Measurements from ENCODE around the gene MCCC2.
"Not testable (repeated sequence)": the region's sequence is repeated elsewhere in the genome, so short reads cannot be mapped to it uniquely, and the experiment has no call there.

MCCC2 gene

DNA sequence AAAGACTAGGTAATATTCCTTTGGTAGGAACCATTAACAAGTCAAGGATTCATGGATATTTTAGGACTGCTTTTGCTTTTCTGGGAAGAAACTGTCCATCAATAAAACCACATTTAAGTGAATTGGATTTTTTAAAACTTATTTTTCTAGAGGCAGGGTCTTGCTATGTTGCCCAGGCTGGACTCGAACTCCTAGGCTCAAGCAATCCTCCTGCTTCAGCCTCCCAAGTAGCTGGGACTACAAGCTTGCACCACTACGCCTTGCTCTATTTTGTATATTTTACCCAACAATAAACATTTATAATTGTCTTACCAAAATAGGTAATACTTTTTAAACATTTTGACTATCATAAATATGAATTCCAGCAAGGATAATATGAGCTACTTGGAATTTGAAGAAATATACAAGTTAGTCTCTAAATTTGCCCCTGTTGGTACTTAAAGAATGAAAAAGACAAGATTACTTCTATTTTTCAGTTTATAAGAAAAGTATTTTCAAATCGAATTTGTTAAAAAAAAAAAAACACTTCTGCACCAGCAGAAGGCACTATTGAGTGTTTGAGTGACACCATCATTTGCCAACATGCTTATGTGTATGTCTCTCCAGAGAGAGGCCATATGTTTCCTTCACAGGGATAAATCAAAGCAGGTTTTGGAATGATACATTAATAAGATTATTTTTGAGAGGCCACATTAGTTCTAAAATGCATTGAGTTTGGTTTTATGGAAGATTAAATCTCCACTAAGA, 71.9 kb downstream of the MCCC2 start:
- no peak overlapping the region for H3K4me3 ChIP-seq (ENCODE audit: low read depth, low read length)

DNA sequence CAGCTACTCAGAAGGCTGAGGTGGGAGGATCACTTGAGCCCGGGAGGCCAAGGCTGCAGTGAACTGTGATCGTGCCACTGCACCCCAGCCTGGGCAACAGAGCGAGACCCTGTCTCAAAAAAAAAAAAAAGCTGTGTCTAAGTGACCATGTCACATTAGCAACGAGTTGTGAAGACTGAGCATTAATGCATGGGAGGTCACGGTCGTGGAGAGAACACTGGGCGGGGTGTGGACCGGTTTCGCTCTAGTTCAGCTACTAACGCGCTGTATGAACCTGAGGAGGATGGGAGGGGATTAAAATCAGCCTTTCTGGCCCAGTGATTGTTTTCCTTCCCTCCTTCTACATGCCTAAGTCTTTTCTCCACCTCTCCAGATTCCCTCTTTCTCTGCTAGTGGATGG, 75.2 kb downstream of the MCCC2 start:
- no peak overlapping the region for H3K4me3 ChIP-seq (ENCODE audit: low read depth, low read length)

DNA sequence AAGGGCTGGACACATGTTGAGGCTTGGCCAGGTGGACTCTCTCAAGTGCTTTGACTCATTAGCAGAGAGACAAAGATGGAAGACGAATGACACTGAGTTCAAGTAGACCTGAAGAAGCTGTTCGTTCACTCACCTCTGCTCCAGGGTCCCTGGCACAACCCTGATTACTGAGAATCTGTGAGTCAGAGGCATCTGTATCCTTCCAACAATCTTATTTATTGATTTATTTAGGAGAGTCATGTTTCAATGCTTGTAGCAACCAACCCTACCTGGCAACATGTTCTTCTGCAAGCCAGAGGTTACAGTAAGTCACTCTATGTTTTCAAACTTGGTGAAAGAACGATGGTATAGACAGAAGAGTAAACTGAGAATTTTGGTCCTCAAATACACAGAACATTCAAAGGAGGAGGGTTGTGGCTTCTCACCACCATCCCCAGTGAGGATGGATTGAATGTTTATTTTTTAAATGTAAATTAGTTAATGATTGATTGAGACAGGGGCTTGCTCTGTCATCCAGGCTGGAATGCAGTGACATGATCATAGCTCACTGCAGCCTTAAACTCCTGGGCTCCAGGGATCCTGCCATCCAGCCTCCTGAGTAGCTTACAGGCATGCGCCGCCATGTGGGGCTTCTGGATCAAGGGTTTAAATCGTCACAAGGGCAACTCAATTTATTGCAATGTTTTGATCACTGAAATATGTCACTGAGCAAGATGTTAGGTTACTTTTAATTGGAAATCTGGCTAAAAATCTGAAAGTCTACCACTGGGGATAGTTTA, 76.2 kb downstream of the MCCC2 start:
- no peak overlapping the region for H3K4me3 ChIP-seq (ENCODE audit: low read depth, low read length)

DNA sequence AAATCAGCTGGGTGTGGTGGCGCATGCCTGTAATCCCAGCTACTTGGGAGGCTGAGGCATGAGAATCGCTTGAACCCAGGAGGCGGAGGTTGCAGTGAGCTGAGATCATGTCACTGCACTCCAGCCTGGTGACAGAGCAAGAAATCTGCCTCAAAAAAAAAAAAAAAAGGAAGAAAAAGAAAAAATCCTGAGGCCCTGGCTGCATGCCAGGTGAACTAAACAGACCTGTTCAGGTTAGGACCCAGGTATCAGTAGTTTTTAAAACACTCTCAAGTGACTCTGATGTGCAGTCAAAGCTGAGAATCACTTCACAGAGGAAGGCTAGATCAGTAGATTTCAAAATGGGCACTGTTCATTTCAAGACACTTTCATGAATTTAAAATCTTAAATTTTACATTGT, 77.5 kb downstream of the MCCC2 start:
- not testable (repeated sequence) for H3K4me3 ChIP-seq (ENCODE audit: low read depth, low read length)

DNA sequence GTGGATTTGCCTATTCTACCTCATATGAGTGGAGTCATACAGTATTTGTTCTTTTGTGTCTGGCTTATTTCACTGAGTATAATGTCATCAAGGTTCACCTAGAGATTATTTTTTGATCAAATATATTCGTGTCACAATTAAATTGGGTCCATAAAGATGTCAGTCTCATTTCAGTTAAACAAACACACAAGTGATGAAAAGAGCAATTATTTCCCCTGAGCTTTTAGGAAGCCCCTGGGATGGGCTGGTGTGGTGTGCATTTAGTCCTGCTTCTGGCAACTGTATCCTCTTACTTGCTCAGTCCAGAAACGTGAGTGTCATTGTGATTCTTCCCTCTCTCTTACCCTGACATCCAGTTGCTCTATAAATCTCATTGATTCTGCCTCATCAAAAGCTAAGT, 79.2 kb downstream of the MCCC2 start:
- no peak overlapping the region for H3K4me3 ChIP-seq (ENCODE audit: low read depth, low read length)

DNA sequence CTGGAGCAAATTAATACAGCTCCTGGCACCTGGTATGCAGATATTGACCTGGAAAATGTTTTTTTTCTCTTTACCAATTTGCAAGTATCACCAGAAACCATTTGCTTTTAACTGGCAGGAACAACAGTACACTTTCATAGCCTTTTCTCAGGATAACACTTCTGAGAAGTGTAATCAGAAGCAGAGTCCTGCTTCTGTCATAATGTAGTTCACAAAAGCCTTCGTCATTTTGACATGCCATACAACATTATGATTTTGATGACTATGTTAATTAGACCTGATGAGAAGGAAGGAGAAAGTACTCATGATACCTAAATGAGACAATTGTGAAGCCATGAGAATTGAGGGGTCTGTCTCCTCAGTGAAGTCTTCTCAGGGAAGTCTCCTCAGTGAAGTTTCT, 90.8 kb downstream of the MCCC2 start:
- H3K4me3 ChIP-seq (ENCODE audit: low read depth, low read length) = no peak overlapping the region

DNA sequence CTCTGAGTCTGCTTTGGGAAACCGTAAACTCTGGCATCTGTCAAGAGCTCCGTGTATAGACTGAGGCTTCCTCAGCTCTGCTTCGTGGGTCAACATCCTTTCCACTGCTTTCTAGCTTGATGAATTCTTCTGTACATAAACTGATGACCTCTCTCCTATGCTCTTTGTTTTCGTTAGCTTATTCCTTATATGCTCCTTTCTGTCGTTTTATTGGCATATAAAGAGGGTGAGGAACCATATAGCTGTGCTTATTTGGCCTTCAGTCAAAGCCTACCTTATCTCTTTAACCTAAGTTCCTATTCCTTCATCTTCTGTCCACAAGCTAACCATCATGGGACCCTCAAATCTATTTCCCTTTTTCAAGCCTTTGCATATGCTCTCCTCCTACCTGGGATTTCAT, 92.6 kb downstream of the MCCC2 start:
- H3K4me3 ChIP-seq (ENCODE audit: low read depth, low read length) = no peak overlapping the region

DNA sequence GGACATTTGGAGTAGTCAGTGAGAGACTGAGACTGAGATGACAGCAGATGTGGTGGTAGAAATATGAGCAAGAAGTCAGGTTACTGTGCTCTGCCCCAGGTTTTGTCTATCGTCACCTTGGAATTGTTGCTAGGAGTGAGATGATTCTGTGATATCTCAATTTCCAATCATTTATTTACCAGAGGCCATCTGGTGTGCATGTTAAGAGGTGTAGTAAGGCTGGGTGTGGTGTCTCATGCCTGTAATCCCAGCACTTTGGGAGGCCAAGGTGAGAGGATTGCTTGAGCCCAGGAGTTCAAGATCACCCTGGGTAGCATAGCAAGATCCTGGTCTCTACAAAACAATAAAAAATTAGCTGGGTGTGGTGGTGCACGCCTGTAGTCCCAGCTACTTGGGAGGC, 93.4 kb downstream of the MCCC2 start:
- no peak overlapping the region for H3K4me3 ChIP-seq (ENCODE audit: low read depth, low read length)

DNA sequence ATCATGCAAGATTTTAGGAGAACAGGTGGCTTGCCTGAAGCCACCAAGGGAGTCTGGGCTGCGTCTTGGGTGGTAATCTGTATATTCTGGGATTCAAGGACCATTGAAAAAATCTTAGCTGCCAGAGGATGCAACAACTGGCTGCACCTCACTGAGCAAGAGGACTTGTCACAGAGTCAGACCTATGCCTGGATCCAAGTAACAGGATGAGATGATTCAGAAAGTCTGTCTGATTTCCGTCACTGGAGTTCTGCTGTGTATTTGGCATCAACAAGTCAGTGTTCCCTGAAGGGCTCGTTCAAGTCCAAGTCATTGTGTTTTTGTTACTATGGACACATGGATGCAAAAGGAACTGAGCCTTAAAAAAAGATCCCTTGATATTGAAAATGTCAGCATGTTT, 94.2 kb downstream of the MCCC2 start:
- H3K4me3 ChIP-seq (ENCODE audit: low read depth, low read length) = no peak overlapping the region

DNA sequence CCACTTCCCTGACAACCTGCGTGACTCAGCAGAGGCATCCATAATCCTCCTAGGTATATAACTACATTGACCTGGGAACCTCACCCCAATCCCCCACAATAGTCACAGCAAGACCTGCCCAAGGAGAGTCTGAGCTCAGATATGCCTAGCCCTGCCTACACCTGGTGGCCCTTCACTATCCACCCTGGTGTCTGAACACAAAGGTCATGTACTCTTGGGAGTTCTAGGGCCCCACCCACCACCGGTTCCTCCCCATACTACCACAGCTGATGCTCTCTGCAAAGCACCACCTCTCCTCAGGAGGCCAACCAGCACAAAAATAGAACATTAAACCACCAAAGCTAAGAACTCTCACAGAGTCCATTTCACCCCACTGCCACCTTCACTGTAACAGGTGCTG, 97.2 kb downstream of the MCCC2 start:
- H3K4me3 ChIP-seq (ENCODE audit: low read depth, low read length) = no peak overlapping the region

DNA sequence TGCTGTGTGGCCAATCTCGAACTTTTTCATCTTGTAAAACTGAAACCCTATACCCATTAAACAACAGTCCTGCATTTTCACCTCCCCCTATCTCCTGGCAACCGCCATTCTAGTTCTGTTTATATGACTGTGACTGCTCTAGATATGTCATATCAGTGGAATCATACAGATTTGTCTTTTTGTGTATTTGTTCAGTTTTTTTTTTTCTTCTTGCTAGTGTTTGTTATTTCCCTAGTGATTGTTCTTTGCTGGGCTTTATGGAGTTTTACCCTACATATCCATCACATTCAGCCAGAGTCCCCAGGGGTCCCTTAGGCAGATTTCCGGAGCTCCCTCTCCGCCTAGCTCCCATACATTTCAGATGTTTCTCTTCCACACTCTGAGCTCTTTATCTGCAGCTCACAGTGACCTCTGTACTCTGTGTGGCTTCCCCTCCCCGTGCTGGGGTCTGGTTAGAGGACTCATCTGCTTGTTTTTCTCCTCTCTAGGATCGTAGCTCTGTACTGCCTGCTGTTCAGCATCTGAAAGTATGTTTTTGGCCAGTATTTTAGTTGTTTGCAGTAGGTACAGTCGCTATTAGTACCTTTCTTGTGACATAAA, 106.8 kb downstream of the MCCC2 start:
- no peak overlapping the region for H3K4me3 ChIP-seq (ENCODE audit: low read depth, low read length)

DNA sequence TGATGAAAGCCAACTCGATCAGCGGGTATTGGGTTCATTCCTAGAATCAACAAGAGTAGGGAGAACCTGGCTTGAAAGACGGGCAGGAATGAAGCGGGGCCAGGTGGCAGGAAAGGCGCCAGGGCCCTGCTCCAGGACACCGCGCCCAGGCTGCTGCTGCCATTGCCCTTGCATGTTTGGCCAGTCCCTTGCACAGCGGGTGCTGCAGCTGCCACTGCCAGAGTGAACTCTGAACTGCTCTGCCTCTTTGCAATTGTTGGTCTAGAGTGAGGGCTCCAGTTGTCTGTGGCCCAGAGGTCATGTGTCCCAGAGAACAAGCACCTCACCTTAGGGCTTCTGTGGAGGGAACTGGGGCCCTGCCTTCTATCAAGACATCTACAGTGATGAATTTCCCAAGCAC, 107.9 kb downstream of the MCCC2 start:
- no peak overlapping the region for H3K4me3 ChIP-seq (ENCODE audit: low read depth, low read length)

DNA sequence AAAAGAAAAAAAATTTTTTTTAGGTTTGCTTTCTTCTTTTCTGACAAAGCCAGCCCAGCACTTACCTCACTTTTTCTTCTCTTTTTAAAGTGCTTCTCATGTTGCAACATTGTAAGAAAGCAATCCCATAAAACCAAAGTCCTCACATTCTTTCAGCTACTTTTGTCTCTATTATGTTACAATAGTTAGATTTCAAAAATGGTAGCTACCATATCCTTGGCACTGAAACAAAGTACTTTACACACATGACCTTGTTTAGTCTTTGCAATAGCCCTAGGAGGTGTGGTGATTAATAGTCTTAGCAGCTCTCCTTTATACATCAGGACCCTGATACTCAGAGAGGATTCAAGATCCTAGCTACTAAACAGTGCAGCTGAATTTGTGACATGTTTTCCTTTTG, 108.5 kb downstream of the MCCC2 start:
- H3K4me3 ChIP-seq (ENCODE audit: low read depth, low read length) = no peak overlapping the region

DNA sequence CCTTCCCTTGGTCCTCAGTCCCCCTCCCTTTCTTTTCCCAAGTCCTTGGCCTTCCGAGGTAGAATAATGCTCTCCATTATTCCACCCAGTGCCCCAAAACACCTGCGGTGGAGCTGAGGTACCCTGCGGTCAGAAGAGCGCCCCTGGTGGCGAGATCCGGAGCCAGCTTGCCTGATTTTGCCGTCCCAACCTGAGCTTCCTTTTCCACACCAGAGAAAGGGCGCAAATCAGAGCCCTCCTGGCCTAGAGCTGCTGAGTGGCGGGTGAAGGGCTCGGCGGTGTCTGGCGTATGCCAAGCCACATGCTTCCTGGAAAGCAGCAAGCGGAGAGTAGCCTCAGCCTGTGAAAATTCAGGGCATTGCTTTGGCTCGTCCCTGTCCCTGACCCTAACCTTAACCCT, 110.8 kb downstream of the MCCC2 start:
- no peak overlapping the region for H3K4me3 ChIP-seq (ENCODE audit: low read depth, low read length)

DNA sequence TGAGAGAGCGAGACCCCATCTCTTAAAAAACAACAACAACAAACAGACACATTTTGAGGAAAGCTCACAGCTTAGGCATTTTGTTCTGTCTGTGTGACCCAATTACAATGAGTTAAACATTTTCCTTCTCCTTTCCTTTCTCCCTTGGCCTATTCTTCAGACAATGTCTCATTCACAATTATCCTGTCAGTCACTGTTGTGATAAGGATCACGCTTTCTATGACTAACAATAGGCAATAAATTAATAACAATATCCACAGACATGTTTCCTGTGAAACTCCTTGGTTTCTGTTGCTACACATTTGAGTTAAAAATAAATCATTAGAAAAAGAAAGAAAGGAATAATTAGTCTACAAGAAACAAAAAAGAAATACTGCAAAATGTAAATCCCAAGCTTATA, 112.1 kb downstream of the MCCC2 start:
- no peak overlapping the region for H3K4me3 ChIP-seq (ENCODE audit: low read depth, low read length)

DNA sequence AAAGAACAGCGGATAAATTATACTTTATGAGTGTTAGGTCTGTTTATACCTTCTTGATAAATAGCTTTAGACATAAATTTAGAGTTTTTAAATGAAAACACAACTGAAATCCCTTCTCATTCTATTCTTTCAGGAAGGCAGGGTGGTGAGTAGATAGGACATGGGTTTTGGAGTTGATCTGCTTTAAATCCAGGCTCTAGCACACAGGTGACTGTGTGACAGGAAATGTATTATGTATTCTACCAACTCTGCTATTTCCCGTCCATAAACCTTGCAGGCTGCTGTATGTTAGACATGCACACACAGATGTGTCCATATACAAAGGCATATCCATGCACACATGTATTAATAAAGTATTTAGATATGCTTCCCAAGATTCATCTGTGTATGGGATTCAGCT, 112.6 kb downstream of the MCCC2 start:
- H3K4me3 ChIP-seq (ENCODE audit: low read depth, low read length) = no peak overlapping the region

DNA sequence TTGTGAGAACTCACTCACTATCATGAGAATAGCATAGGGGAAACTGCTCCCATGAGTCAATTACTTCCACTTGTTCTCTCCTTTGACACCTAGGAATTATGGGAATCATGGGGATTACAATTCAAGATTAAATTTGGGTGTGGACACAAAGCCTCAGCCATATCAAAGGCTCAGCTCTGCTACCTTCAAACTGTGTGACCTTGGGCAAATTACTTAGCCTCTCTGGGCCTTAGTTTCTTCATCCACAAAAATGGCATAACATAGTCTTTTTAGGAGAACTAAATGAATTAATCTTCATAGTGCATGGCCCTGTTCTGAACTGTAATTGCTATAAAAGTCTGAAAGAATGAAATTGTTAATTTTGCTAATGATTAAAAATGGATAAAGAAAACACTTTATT, 113.7 kb downstream of the MCCC2 start:
- no peak overlapping the region for H3K4me3 ChIP-seq (ENCODE audit: low read depth, low read length)

DNA sequence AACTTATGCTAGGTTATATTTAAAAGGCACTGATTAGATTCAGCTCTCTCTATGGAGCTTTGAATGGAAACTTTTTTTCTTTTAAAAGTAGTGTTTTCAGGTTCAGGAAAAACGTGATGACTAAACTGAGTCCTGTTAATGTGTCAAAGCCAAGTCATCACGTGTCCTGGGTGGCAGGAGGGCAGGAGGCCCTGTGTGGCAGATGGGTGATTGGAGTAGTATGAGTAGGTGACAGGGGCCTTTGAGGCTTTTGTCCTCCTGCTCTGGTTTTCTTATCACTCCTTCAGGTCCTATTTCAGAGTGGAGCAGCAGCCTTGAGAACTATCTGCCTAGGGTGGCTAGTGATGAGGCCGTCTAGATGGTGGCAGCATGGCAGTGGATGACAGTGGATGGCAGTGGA, 114.3 kb downstream of the MCCC2 start:
- no peak overlapping the region for H3K4me3 ChIP-seq (ENCODE audit: low read depth, low read length)

DNA sequence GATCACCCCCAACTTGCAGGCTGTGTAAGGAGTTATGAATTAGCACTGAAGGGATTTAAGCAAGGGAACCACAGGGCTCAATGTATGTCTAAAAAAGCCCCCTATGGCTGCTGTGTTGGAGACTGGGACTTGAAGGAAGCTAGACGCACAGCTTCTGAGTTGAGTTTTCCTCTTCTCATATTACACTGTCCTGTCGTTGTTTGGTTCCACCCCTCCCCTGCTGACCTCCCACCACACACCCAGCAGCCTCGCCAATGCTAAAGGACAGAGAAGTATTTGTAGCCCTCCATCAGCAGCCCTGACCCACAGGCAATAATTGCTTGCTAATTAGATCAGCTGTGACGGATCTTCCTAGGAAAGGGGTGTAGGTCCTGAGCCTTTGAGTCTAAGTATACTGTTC, 116.8 kb downstream of the MCCC2 start:
- H3K4me3 ChIP-seq (ENCODE audit: low read depth, low read length) = no peak overlapping the region

DNA sequence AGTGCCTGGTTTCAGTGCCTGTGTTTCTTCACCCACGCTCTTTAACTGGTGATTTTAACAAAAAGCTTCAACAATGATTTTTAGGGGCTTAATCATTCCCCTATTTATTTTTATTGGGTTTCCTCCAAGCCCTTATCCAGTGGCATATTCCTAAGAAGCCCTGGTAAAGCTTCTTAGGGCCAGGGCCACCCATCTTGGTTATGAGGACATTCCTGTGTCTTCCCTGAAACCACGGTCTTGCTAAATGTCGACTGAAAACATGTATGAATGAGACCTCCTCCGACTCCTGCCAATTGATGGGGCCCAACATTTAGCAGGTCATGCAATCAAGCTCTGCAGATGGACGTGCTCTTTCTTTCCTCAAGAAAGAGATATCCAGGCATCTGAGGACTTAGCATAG, 118.3 kb downstream of the MCCC2 start:
- H3K4me3 ChIP-seq (ENCODE audit: low read depth, low read length) = no peak overlapping the region

DNA sequence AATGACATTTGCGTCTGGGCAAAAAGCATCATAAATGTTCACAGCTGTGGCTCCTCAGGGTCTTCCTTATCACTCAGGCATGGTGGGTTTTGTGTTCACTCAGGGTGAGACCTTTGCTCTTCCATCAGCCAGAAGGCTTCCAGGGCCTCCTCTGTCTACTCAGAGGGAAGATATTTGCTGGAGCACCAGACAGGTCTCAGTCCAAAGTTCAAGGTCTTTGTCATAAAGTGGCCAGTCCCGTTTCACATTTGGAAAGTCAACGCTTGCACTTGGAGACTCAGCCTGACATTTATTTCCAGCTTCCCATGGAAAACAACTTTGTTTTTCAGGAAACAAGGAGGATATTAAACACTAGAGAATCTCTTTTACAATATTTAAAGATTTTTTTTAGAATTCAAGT, 119.8 kb downstream of the MCCC2 start:
- H3K4me3 ChIP-seq (ENCODE audit: low read depth, low read length) = no peak overlapping the region
